HepG2 (cell line): ENCODE measurements around the gene SYNE1. TPM values are rescaled to one million over a fixed set of nuclear protein-coding genes. Genes with fewer than 3 reads are reported as not detected.
A peak's percentile ranks its signal among the peaks of the same experiment; 100 is the strongest.

Experiments
- ATM ChIP-seq: fragments of 450-650 bp; IDR thresholded peaks from 2 replicates; pipeline ENCODE4 v1.7.1; 2017; ENCODE audit warnings: mild to moderate bottlenecking, borderline replicate concordance
- DNMT3B ChIP-seq: conservative IDR thresholded peaks from 2 replicates; pipeline ENCODE4 v1.6.1; 2016; ENCODE audit warnings: missing biosample characterization, control low read depth
- EP300 ChIP-seq, 3 experiments: sonication (generic) in 1 of 3; formaldehyde crosslinking in 1 of 3; IDR thresholded peaks; 2 replicates each; pipeline versions ENCODE4 v1.5.1 to v1.6.1; 2011 to 2020; ENCODE audit warnings: low read depth in 2 of 3, low read length in 2 of 3, borderline replicate concordance in 1 of 3, improper control_type of control experiment in 1 of 3, mild to moderate bottlenecking in 1 of 3, missing genetic modification reagents in 1 of 3, moderate library complexity in 1 of 3
- IKZF5 ChIP-seq: IDR thresholded peaks from 2 replicates; pipeline ENCODE4 v1.6.1; 2018; ENCODE audit warnings: missing genetic modification reagents, mild to moderate bottlenecking, missing compliant biosample characterization
- JUN ChIP-seq: sonication (generic); formaldehyde crosslinking; IDR thresholded peaks from 2 replicates; pipeline ENCODE4 v1.4.0; 2020; ENCODE audit warnings: mild to moderate bottlenecking, missing genetic modification reagents
- KDM5B ChIP-seq: sonication (generic); formaldehyde crosslinking; IDR thresholded peaks from 2 replicates; pipeline ENCODE4 v1.4.0; 2020; ENCODE audit warnings: missing genetic modification reagents, mild to moderate bottlenecking, borderline replicate concordance
- KLF12 ChIP-seq: sonication (generic); formaldehyde crosslinking; IDR thresholded peaks from 2 replicates; pipeline ENCODE4 v1.4.0; 2020; ENCODE audit warnings: missing genetic modification reagents, borderline replicate concordance
- MED13 ChIP-seq: sonication (generic); formaldehyde crosslinking; IDR thresholded peaks from 2 replicates; pipeline ENCODE4 v1.5.0; 2020; ENCODE audit warnings: missing genetic modification reagents
- NCOA1 ChIP-seq: sonication (generic); formaldehyde crosslinking; IDR thresholded peaks from 2 replicates; pipeline ENCODE4 v1.9.0; 2021; ENCODE audit warnings: missing genetic modification reagents
- PLRG1 ChIP-seq: fragments of 450-650 bp; conservative IDR thresholded peaks from 2 replicates; pipeline ENCODE4 v1.6.1; 2016
- SMAD3 ChIP-seq: sonication (generic); formaldehyde crosslinking; IDR thresholded peaks from 2 replicates; pipeline ENCODE4 v1.4.0; 2020; ENCODE audit warnings: missing genetic modification reagents
- TBL1XR1 ChIP-seq: fragments of 150-350 bp; IDR thresholded peaks from 2 replicates; pipeline ENCODE4 v1.6.1; 2014; ENCODE audit warnings: borderline replicate concordance, low read length; ENCODE audit not compliant: partially characterized antibody
- ZNF207 ChIP-seq: fragments of 450-650 bp; IDR thresholded peaks from 2 replicates; pipeline ENCODE4 v1.6.1; 2016; ENCODE audit warnings: antibody characterized with exemption, borderline replicate concordance
- ZNF263 ChIP-seq: sonication (generic); formaldehyde crosslinking; IDR thresholded peaks from 2 replicates; pipeline ENCODE4 v1.4.0; 2020; ENCODE audit warnings: missing genetic modification reagents
- ZNF720 ChIP-seq: sonication (generic); formaldehyde crosslinking; IDR thresholded peaks from 2 replicates; pipeline ENCODE4 v1.4.0; 2020; ENCODE audit warnings: missing genetic modification reagents
- ZSCAN31 ChIP-seq: sonication (generic); formaldehyde crosslinking; IDR thresholded peaks from 2 replicates; pipeline ENCODE4 v1.5.0; 2020; ENCODE audit warnings: low read depth, mild to moderate bottlenecking, missing genetic modification reagents
- polyA plus RNA-seq, 8 experiments: library from polyadenylated mRNA; depleted of rRNA in 3 of 8; stranded (reverse) in 7 of 8; unstranded in 1 of 8; fragments of >200 nt; fragmentation: Illumina TruSeq in 4 of 8; extraction: Trizol in 4 of 8; gene quantifications; 2 replicates each; pipeline versions ENCODE4 v1.2.1 to v1.2.3, GENCODE V29; 2011 to 2016; ENCODE audit warnings: low read depth in 4 of 8, missing spikeins in 1 of 8, mixed read lengths in 1 of 8; ENCODE audit not compliant: insufficient read depth in 1 of 8
- total RNA-seq, 5 experiments: library from RNA; depleted of rRNA; stranded (reverse); fragments of >200 nt; fragmentation: Illumina TruSeq; extraction: Trizol; gene quantifications; 2 replicates each; pipeline ENCODE4 v1.2.3, GENCODE V29; 2016; ENCODE audit warnings: low read depth in 1 of 5
- TF ChIP-seq, protein P1 (sequence below): sonication (generic); formaldehyde crosslinking; IDR thresholded peaks from 2 replicates; pipeline ENCODE4 v1.4.0; 2020; ENCODE audit warnings: mild to moderate bottlenecking, missing genetic modification reagents, borderline replicate concordance
- TF ChIP-seq, protein P2 (sequence below): sonication (generic); formaldehyde crosslinking; conservative IDR thresholded peaks from 2 replicates; pipeline ENCODE4 v1.4.0; 2020; ENCODE audit warnings: missing genetic modification reagents

SYNE1 gene
- total and polyA plus RNA-seq, 2 of the 13 experiments (the other 11 are each of a cell fraction or from before 2014, with no cell fraction given), result 5.5 to 15.9 TPM

- TF ChIP-seq, protein P1, sequence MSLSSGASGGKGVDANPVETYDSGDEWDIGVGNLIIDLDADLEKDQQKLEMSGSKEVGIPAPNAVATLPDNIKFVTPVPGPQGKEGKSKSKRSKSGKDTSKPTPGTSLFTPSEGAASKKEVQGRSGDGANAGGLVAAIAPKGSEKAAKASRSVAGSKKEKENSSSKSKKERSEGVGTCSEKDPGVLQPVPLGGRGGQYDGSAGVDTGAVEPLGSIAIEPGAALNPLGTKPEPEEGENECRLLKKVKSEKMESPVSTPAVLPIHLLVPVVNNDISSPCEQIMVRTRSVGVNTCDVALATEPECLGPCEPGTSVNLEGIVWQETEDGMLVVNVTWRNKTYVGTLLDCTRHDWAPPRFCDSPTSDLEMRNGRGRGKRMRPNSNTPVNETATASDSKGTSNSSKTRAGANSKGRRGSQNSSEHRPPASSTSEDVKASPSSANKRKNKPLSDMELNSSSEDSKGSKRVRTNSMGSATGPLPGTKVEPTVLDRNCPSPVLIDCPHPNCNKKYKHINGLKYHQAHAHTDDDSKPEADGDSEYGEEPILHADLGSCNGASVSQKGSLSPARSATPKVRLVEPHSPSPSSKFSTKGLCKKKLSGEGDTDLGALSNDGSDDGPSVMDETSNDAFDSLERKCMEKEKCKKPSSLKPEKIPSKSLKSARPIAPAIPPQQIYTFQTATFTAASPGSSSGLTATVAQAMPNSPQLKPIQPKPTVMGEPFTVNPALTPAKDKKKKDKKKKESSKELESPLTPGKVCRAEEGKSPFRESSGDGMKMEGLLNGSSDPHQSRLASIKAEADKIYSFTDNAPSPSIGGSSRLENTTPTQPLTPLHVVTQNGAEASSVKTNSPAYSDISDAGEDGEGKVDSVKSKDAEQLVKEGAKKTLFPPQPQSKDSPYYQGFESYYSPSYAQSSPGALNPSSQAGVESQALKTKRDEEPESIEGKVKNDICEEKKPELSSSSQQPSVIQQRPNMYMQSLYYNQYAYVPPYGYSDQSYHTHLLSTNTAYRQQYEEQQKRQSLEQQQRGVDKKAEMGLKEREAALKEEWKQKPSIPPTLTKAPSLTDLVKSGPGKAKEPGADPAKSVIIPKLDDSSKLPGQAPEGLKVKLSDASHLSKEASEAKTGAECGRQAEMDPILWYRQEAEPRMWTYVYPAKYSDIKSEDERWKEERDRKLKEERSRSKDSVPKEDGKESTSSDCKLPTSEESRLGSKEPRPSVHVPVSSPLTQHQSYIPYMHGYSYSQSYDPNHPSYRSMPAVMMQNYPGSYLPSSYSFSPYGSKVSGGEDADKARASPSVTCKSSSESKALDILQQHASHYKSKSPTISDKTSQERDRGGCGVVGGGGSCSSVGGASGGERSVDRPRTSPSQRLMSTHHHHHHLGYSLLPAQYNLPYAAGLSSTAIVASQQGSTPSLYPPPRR (CRISPR knock-in tag), result no peak
- TF ChIP-seq KLF12 (CRISPR knock-in tag) (no peak), ZNF207 (no peak), DNMT3B (CRISPR knock-in tag) (peak; percentile 70; the same call in 1 of the 2 replicates), ZNF263 (CRISPR knock-in tag) (no peak), TBL1XR1 (peak; percentile 43), SMAD3 (0 out of 2 replicates have a peak, but pooled peaks have one; percentile 59), ZNF720 (CRISPR knock-in tag) (no peak), ATM (no peak), IKZF5 (CRISPR knock-in tag) (peak; percentile 54), PLRG1 (no peak), KDM5B (CRISPR knock-in tag) (peak; percentile 38; the same call in 1 of the 2 replicates), ZSCAN31 (peak; percentile 59), NCOA1 (CRISPR knock-in tag) (no peak), MED13 (CRISPR knock-in tag) (no peak), JUN (CRISPR knock-in tag) (no peak), EP300 (IDR thresholded peaks at IDR 0.05; ENCODE audit: low read depth in 2 of 2, low read length in 2 of 2) (peak; percentile 52 to 78; a peak in 3 of 4 replicates), EP300 (CRISPR knock-in tag; IDR thresholded peaks at IDR 0.05; ENCODE audit: borderline replicate concordance) (no peak)
- TF ChIP-seq, protein P2, sequence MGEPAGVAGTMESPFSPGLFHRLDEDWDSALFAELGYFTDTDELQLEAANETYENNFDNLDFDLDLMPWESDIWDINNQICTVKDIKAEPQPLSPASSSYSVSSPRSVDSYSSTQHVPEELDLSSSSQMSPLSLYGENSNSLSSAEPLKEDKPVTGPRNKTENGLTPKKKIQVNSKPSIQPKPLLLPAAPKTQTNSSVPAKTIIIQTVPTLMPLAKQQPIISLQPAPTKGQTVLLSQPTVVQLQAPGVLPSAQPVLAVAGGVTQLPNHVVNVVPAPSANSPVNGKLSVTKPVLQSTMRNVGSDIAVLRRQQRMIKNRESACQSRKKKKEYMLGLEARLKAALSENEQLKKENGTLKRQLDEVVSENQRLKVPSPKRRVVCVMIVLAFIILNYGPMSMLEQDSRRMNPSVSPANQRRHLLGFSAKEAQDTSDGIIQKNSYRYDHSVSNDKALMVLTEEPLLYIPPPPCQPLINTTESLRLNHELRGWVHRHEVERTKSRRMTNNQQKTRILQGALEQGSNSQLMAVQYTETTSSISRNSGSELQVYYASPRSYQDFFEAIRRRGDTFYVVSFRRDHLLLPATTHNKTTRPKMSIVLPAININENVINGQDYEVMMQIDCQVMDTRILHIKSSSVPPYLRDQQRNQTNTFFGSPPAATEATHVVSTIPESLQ, result no peak
Measured at GRCh38 chr6:152380993-152381898, 255.9 kb downstream of the SYNE1 start (continued).
